ENCODE measurements around the gene PIP5K1C. TPM values are rescaled to one million over a fixed set of nuclear protein-coding genes. Genes with fewer than 3 reads are reported as not detected.
"Not testable (repeated sequence)": the region's sequence is repeated elsewhere in the genome, so short reads cannot be mapped to it uniquely, and the experiment has no call there.

PIP5K1C gene
- total RNA-seq, 1 experiment from 2014 or later = 4.2 TPM

- H3K79me2 ChIP-seq (ENCODE audit: low read length) = no peaks in the 10 kb centered on the region
- no peak for DNase-seq
- no peak overlapping the region for H3K4me3 ChIP-seq (ENCODE audit: low read length)
- H3K36me3 ChIP-seq (ENCODE audit: insufficient read depth, low read length) = no peaks in the 10 kb centered on the region
- H3K4me1 ChIP-seq (ENCODE audit: low read length) = peaks cover 15% of the 10 kb centered on the region
- H3K27ac ChIP-seq (ENCODE audit: low read length) = no peak overlapping the region
- no peak overlapping the region for H3K9ac ChIP-seq (ENCODE audit: low read length)
- H3K27me3 ChIP-seq (ENCODE audit: low read length) = no peaks in the 10 kb centered on the region
- H3K9me2 ChIP-seq (replicated peaks; ENCODE audit: insufficient read depth, low read length) = no peaks in the 10 kb centered on the region
- no peak overlapping the region for H3K4me2 ChIP-seq (ENCODE audit: low read depth, low read length, poor library complexity, severe bottlenecking)
- no peak overlapping the region for H2AFZ ChIP-seq (ENCODE audit: low read length)
- no peaks in the 10 kb centered on the region for H3K9me3 ChIP-seq (ENCODE audit: low read length)
- H4K20me1 ChIP-seq (ENCODE audit: insufficient read depth, low read depth, low read length) = no peaks in the 10 kb centered on the region
These were observed 47.8 kb downstream of the PIP5K1C start for GRCh38 chr19:3652422-3652821.

DNA sequence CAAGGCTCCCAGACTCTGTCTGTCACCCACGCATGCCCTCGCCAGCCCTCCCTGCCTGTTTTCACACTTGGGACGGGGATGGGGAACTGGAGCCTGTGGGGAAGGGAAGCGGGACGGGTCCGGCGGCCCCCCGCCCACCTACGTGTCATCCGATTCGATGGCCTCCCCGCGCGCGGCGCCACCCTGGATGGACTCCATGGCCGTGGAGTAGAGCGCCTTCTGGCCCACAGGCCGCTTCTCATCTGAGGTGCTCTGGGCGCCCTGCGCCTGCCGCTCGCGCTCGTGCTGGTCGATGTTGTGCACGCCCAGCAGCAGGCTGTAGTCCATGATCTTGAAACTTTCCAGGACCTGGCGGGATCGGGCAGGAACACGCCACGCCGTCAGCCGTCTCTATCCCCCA, 48.6 kb downstream of the PIP5K1C start:
- H3K9ac ChIP-seq (ENCODE audit: low read length) = no peak overlapping the region
- H3K79me2 ChIP-seq (ENCODE audit: low read length) = no peaks in the 10 kb centered on the region
- peaks cover 14% of the 10 kb centered on the region for H3K4me1 ChIP-seq (ENCODE audit: low read length)
- no peaks in the 10 kb centered on the region for H3K9me3 ChIP-seq (ENCODE audit: low read length)
- H4K20me1 ChIP-seq (ENCODE audit: insufficient read depth, low read depth, low read length) = no peaks in the 10 kb centered on the region
- no peak overlapping the region for H3K4me3 ChIP-seq (ENCODE audit: low read length)
- no peaks in the 10 kb centered on the region for H3K27me3 ChIP-seq (ENCODE audit: low read length)
- no peak overlapping the region for H2AFZ ChIP-seq (ENCODE audit: low read length)
- no peaks in the 10 kb centered on the region for H3K36me3 ChIP-seq (ENCODE audit: insufficient read depth, low read length)
- H3K4me2 ChIP-seq (ENCODE audit: low read depth, low read length, poor library complexity, severe bottlenecking) = no peak overlapping the region
- no peak overlapping the region for H3K27ac ChIP-seq (ENCODE audit: low read length)
- DNase-seq = no peak
- no peaks in the 10 kb centered on the region for H3K9me2 ChIP-seq (replicated peaks; ENCODE audit: insufficient read depth, low read length)

- no peak overlapping the region for H3K9ac ChIP-seq (ENCODE audit: low read length)
- H3K36me3 ChIP-seq (ENCODE audit: insufficient read depth, low read length) = no peaks in the 10 kb centered on the region
- no peak for DNase-seq
- no peak overlapping the region for H3K4me3 ChIP-seq (ENCODE audit: low read length)
- H3K27ac ChIP-seq (ENCODE audit: low read length) = no peak overlapping the region
- H3K4me1 ChIP-seq (ENCODE audit: low read length) = no peaks in the 10 kb centered on the region
- no peaks in the 10 kb centered on the region for H3K79me2 ChIP-seq (ENCODE audit: low read length)
- no peaks in the 10 kb centered on the region for H3K9me2 ChIP-seq (replicated peaks; ENCODE audit: insufficient read depth, low read length)
- H3K27me3 ChIP-seq (ENCODE audit: low read length) = no peaks in the 10 kb centered on the region
- no peaks in the 10 kb centered on the region for H4K20me1 ChIP-seq (ENCODE audit: insufficient read depth, low read depth, low read length)
- no peaks in the 10 kb centered on the region for H3K9me3 ChIP-seq (ENCODE audit: low read length)
- H3K4me2 ChIP-seq (ENCODE audit: low read depth, low read length, poor library complexity, severe bottlenecking) = no peak overlapping the region
- H2AFZ ChIP-seq (ENCODE audit: low read length) = no peak overlapping the region
These were observed 50.4 kb downstream of the PIP5K1C start for GRCh38 chr19:3649888-3650287.

- no peaks in the 10 kb centered on the region for H3K36me3 ChIP-seq (ENCODE audit: insufficient read depth, low read length)
- H3K27ac ChIP-seq (ENCODE audit: low read length) = no peak overlapping the region
- H3K9me3 ChIP-seq (ENCODE audit: low read length) = no peaks in the 10 kb centered on the region
- no peaks in the 10 kb centered on the region for H3K9me2 ChIP-seq (replicated peaks; ENCODE audit: insufficient read depth, low read length)
- H4K20me1 ChIP-seq (ENCODE audit: insufficient read depth, low read depth, low read length) = no peaks in the 10 kb centered on the region
- no peak for DNase-seq
- H3K4me1 ChIP-seq (ENCODE audit: low read length) = no peaks in the 10 kb centered on the region
- no peak overlapping the region for H3K9ac ChIP-seq (ENCODE audit: low read length)
- no peaks in the 10 kb centered on the region for H3K79me2 ChIP-seq (ENCODE audit: low read length)
- H3K27me3 ChIP-seq (ENCODE audit: low read length) = no peaks in the 10 kb centered on the region
- no peak overlapping the region for H3K4me2 ChIP-seq (ENCODE audit: low read depth, low read length, poor library complexity, severe bottlenecking)
- no peak overlapping the region for H3K4me3 ChIP-seq (ENCODE audit: low read length)
- H2AFZ ChIP-seq (ENCODE audit: low read length) = no peak overlapping the region
These were observed 52.0 kb downstream of the PIP5K1C start for GRCh38 chr19:3648037-3648905.

DNA sequence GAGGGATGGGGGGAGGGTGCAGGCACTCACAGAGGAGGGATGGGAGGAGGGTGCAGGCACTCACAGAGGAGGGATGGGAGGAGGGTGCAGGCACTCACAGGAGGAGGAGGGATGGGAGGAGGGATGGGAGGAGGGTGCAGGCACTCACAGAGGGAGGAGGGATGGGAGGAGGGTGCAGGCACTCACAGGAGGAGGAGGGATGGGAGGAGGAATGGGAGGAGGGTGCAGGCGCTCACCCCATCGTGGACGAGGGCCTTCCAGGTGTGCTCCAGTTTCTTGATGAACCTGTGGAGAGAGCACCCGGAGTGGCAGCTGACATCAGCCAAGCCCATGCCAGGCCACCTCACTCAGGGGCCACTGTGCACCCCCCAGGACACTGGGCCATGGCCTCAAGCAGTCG, 53.2 kb downstream of the PIP5K1C start:
- H3K9ac ChIP-seq (ENCODE audit: low read length); H3K27me3 ChIP-seq (ENCODE audit: low read length); H2AFZ ChIP-seq (ENCODE audit: low read length); H3K9me3 ChIP-seq (ENCODE audit: low read length); H3K36me3 ChIP-seq (ENCODE audit: insufficient read depth, low read length); H3K4me2 ChIP-seq (ENCODE audit: low read depth, low read length, poor library complexity, severe bottlenecking); H4K20me1 ChIP-seq (ENCODE audit: insufficient read depth, low read depth, low read length); H3K4me3 ChIP-seq (ENCODE audit: low read length); H3K9me2 ChIP-seq (replicated peaks; ENCODE audit: insufficient read depth, low read length); DNase-seq; H3K79me2 ChIP-seq (ENCODE audit: low read length); H3K4me1 ChIP-seq (ENCODE audit: low read length); H3K27ac ChIP-seq (ENCODE audit: low read length): not testable (repeated sequence)

- no peak overlapping the region for H2AFZ ChIP-seq (ENCODE audit: low read length)
- H3K27ac ChIP-seq (ENCODE audit: low read length) = no peak overlapping the region
- no peak for DNase-seq
- H3K4me1 ChIP-seq (ENCODE audit: low read length) = no peaks in the 10 kb centered on the region
- no peaks in the 10 kb centered on the region for H4K20me1 ChIP-seq (ENCODE audit: insufficient read depth, low read depth, low read length)
- no peaks in the 10 kb centered on the region for H3K9me3 ChIP-seq (ENCODE audit: low read length)
- no peak overlapping the region for H3K4me2 ChIP-seq (ENCODE audit: low read depth, low read length, poor library complexity, severe bottlenecking)
- H3K9ac ChIP-seq (ENCODE audit: low read length) = no peak overlapping the region
- H3K4me3 ChIP-seq (ENCODE audit: low read length) = no peak overlapping the region
- H3K9me2 ChIP-seq (replicated peaks; ENCODE audit: insufficient read depth, low read length) = no peaks in the 10 kb centered on the region
- no peaks in the 10 kb centered on the region for H3K36me3 ChIP-seq (ENCODE audit: insufficient read depth, low read length)
- no peaks in the 10 kb centered on the region for H3K27me3 ChIP-seq (ENCODE audit: low read length)
- H3K79me2 ChIP-seq (ENCODE audit: low read length) = no peaks in the 10 kb centered on the region
These were observed 53.8 kb downstream of the PIP5K1C start for GRCh38 chr19:3646336-3647092.

GRCh38 chr19:3645726-3646125, 54.5 kb downstream of the PIP5K1C start:
- Histone ChIP-seq H3K9ac (ENCODE audit: low read length) (no peak overlapping the region), H3K36me3 (ENCODE audit: insufficient read depth, low read length) (no peaks in the 10 kb centered on the region), H3K4me1 (ENCODE audit: low read length) (no peaks in the 10 kb centered on the region), H4K20me1 (ENCODE audit: insufficient read depth, low read depth, low read length) (no peaks in the 10 kb centered on the region), H3K27me3 (ENCODE audit: low read length) (no peaks in the 10 kb centered on the region), H3K27ac (ENCODE audit: low read length) (no peak overlapping the region), H3K4me3 (ENCODE audit: low read length) (no peak overlapping the region), H3K79me2 (ENCODE audit: low read length) (no peaks in the 10 kb centered on the region), H3K9me2 (replicated peaks; ENCODE audit: insufficient read depth, low read length) (no peaks in the 10 kb centered on the region), H3K4me2 (ENCODE audit: low read depth, low read length, poor library complexity, severe bottlenecking) (no peak overlapping the region), H3K9me3 (ENCODE audit: low read length) (no peaks in the 10 kb centered on the region), H2AFZ (ENCODE audit: low read length) (no peak overlapping the region)
- DNase-seq = no peak

- no peaks in the 10 kb centered on the region for H3K36me3 ChIP-seq (ENCODE audit: insufficient read depth, low read length)
These were observed 55.2 kb downstream of the PIP5K1C start for GRCh38 chr19:3645067-3645396.

More at GRCh38 chr19:3645067-3645396, 55.2 kb downstream of the PIP5K1C start:
- DNase-seq = no peak
- Histone ChIP-seq H2AFZ (ENCODE audit: low read length) (no peak overlapping the region), H3K9me3 (ENCODE audit: low read length) (no peaks in the 10 kb centered on the region), H3K27ac (ENCODE audit: low read length) (no peak overlapping the region), H3K4me1 (ENCODE audit: low read length) (no peaks in the 10 kb centered on the region), H3K79me2 (ENCODE audit: low read length) (no peaks in the 10 kb centered on the region), H3K4me3 (ENCODE audit: low read length) (no peak overlapping the region), H3K27me3 (ENCODE audit: low read length) (no peaks in the 10 kb centered on the region), H4K20me1 (ENCODE audit: insufficient read depth, low read depth, low read length) (no peaks in the 10 kb centered on the region), H3K9me2 (replicated peaks; ENCODE audit: insufficient read depth, low read length) (no peaks in the 10 kb centered on the region), H3K4me2 (ENCODE audit: low read depth, low read length, poor library complexity, severe bottlenecking) (no peak overlapping the region), H3K9ac (ENCODE audit: low read length) (no peak overlapping the region)

All from Karpas-422 (cell line).